B cell (primary cell): ENCODE measurements around the gene NELFE. TPM values are rescaled to one million over a fixed set of nuclear protein-coding genes. Genes with fewer than 3 reads are reported as not detected.

Experiments
- ATAC-seq: fragments of 200-7000 bp; cut with Tn5 transposase; one replicate; pipeline ENCODE4 v1.10.0; 2021; ENCODE audit warnings: low read depth, mild to moderate bottlenecking, moderate number of reproducible peaks, moderate library complexity
- CTCF ChIA-PET: fragments of 350-600 bp; sonication (Branson Sonifier 250); formaldehyde crosslinking; loops from one replicate; lab custom pipeline; 2021; ENCODE audit warnings: antibody characterized with exemption, inconsistent platforms; lab: Charles Lee
- POLR2A ChIA-PET: fragments of 350-600 bp; sonication (Branson Sonifier 250); formaldehyde crosslinking; loops from one replicate; lab custom pipeline; 2021; ENCODE audit warnings: antibody characterized with exemption; lab: Charles Lee
- DNase-seq: peaks from one replicate; pipeline ENCODE4 v3.0.0; 2013
- H2AFZ ChIP-seq: 2 replicates; pipeline ENCODE4 v1.6.1; 2012; ENCODE audit warnings: mild to moderate bottlenecking, low read depth, low read length; ENCODE audit not compliant: insufficient read depth, poor library complexity, severe bottlenecking
- H3K27ac ChIP-seq, 2 donors: 1 replicate in 1 of 2; 2 replicates in 1 of 2; pipeline ENCODE4 v1.5.1; 2012 to 2013; ENCODE audit warnings: low read length in 2 of 2, mild to moderate bottlenecking in 2 of 2, moderate library complexity in 1 of 2
- H3K27me3 ChIP-seq, 4 experiments: fragments of 200-600 bp in 1 of 4; sonication (generic) in 1 of 4; replicated peaks in 1 of 4; 1 replicate in 2 of 4; 2 replicates in 2 of 4; pipeline versions ENCODE4 v1.6.1 to v1.7.0; 2013 to 2016; ENCODE audit warnings: low read length in 3 of 4, mild to moderate bottlenecking in 2 of 4, mixed read lengths in 1 of 4, moderate library complexity in 1 of 4; ENCODE audit not compliant: insufficient read depth in 4 of 4, control insufficient read depth in 3 of 4; ENCODE audit errors: control extremely low read depth in 1 of 4
- H3K36me3 ChIP-seq, 2 experiments: replicated peaks in 1 of 2; 1 replicate in 1 of 2; 2 replicates in 1 of 2; pipeline versions ENCODE4 v1.6.1 to v1.7.1; 2013; ENCODE audit warnings: low read length in 1 of 2; ENCODE audit not compliant: insufficient read depth in 2 of 2, control insufficient read depth in 1 of 2; ENCODE audit errors: control extremely low read depth in 1 of 2, extremely low read depth in 1 of 2
- H3K4me1 ChIP-seq, 2 donors: fragments of 200-600 bp in 1 of 2; sonication (generic) in 1 of 2; 1 replicate in 1 of 2; 2 replicates in 1 of 2; pipeline versions ENCODE4 v1.5.1 to v1.6.1; 2013 to 2017; ENCODE audit warnings: low read length in 2 of 2; ENCODE audit not compliant: control insufficient read depth in 2 of 2, insufficient read depth in 2 of 2
- H3K4me2 ChIP-seq: replicated peaks from 2 replicates; pipeline ENCODE3; 2012; ENCODE audit warnings: mild to moderate bottlenecking, low read depth, low read length; ENCODE audit not compliant: poor library complexity, severe bottlenecking
- H3K4me3 ChIP-seq, 5 experiments: fragments of 200-600 bp in 1 of 5; sonication (generic) in 1 of 5; 1 replicate in 3 of 5; 2 replicates in 2 of 5; pipeline versions ENCODE4 v1.5.1 to v1.7.0; 2011 to 2016; ENCODE audit warnings: low read length in 4 of 5, mild to moderate bottlenecking in 4 of 5, low read depth in 2 of 5, control low read depth in 1 of 5, moderate library complexity in 1 of 5; ENCODE audit not compliant: insufficient read depth in 1 of 5; ENCODE audit errors: control extremely low read depth in 1 of 5, extremely low read depth in 1 of 5
- H3K79me2 ChIP-seq: fragments of 200-600 bp; sonication (generic); one replicate; pipeline ENCODE4 v1.6.0; 2016; ENCODE audit warnings: low read length; ENCODE audit not compliant: control insufficient read depth, insufficient read depth
- H3K9ac ChIP-seq: fragments of 200-600 bp; sonication (generic); 2 replicates; pipeline ENCODE4 v1.6.1; 2017; ENCODE audit warnings: mild to moderate bottlenecking, low read length, moderate library complexity
- H3K9me3 ChIP-seq, 3 donors: one replicate each; pipeline versions ENCODE4 v1.6.1 to v1.7.1; 2013; ENCODE audit warnings: low read length in 2 of 3; ENCODE audit not compliant: control insufficient read depth in 2 of 3, insufficient read depth in 1 of 3; ENCODE audit errors: control extremely low read depth in 1 of 3
- H4K20me1 ChIP-seq: 2 replicates; pipeline ENCODE4 v1.6.0; 2012; ENCODE audit warnings: mild to moderate bottlenecking, low read length; ENCODE audit not compliant: insufficient read depth, control insufficient read depth, poor library complexity, severe bottlenecking
- H3K27ac Mint-ChIP-seq: one replicate; pipeline ENCODE4 v1.8.0; 2021; ENCODE audit warnings: mixed read lengths
- H3K27me3 Mint-ChIP-seq: one replicate; pipeline ENCODE4 v1.8.0; 2021; ENCODE audit warnings: mixed read lengths
- H3K4me1 Mint-ChIP-seq: one replicate; pipeline ENCODE4 v1.8.0; 2021; ENCODE audit warnings: mixed read lengths
- H3K4me3 Mint-ChIP-seq: one replicate; pipeline ENCODE4 v1.8.0; 2021; ENCODE audit warnings: mixed read lengths
- H3K9me3 Mint-ChIP-seq: one replicate; pipeline ENCODE4 v1.8.0; 2022; ENCODE audit warnings: mixed read lengths; ENCODE audit not compliant: insufficient read depth
- CTCF ChIP-seq: fragments of 200-600 bp; IDR thresholded peaks from one replicate; pipeline ENCODE4 v1.8.0; 2022; ENCODE audit warnings: antibody characterized with exemption, mild to moderate bottlenecking
- EZH2 ChIP-seq: IDR thresholded peaks from 2 replicates; pipeline ENCODE4 v1.6.1; 2012; ENCODE audit warnings: borderline replicate concordance, low read depth, mild to moderate bottlenecking, moderate library complexity, low read length; ENCODE audit not compliant: insufficient read depth, poor library complexity, severe bottlenecking
- WGBS: methylation state at CpG from one replicate; pipeline ENCODE4 v1.1.5; 2013; ENCODE audit warnings: missing lambda C conversion rate; ENCODE audit not compliant: insufficient coverage; 5-methylcytosine and 5-hydroxymethylcytosine counted together
- intact Hi-C: fragments of 100-400 bp; cut with micrococcal nuclease; formaldehyde crosslinking; loops from one replicate; pipeline ENCODE4 v1.10.0; 2022
- polyA plus RNA-seq: library from polyadenylated mRNA; depleted of rRNA; stranded (reverse); fragments of >200 nt; gene quantifications from 2 replicates; pipeline ENCODE4 v1.2.3, GENCODE V29; 2012
- total RNA-seq, 2 donors: library from RNA; stranded (reverse); fragments of 120-200 nt in 1 of 2; gene quantifications; 1 replicate in 1 of 2; 2 replicates in 1 of 2; pipeline versions ENCODE4 v1.2.3 to v1.2.4, GENCODE V29; 2013 to 2022

The NELFE gene
- total and polyA plus RNA-seq, 2 donors (not counting 1 experiment from before 2014, with no cell fraction given) = 39.0 to 53.7 TPM

GRCh38 chr6:31969712-31970603 is 11.2 kb upstream of the NELFE start:
- Histone ChIP-seq H3K27me3 (no peaks in the 10 kb centered on the region), H3K79me2 (peaks cover 11% of the 10 kb centered on the region), H2AFZ (no peak overlapping the region), H3K9ac (no peak overlapping the region), H3K4me2 (peak overlapping the region; percentile 89), H3K27ac (peak overlapping the region; percentile 96 to 100), H3K36me3 (peaks cover 2 to 52% of the 10 kb centered on the region in 2 experiments), H4K20me1 (no peaks in the 10 kb centered on the region), H3K4me3 (no peak overlapping the region), H3K9me3 (no peaks in the 10 kb centered on the region), H3K4me1 (peaks cover 18 to 23% of the 10 kb centered on the region in 2 donors)
- Mint-ChIP-seq H3K9me3 (no peaks in the 10 kb centered on the region), H3K4me1 (peaks cover 34% of the 10 kb centered on the region), H3K4me3 (peak overlapping the region; percentile 46), H3K27me3 (no peaks in the 10 kb centered on the region), H3K27ac (peak overlapping the region; percentile 100)
- CTCF ChIA-PET = no interaction called here
- DNase-seq (no peak), ATAC-seq (no peak)
- WGBS = 91% methylated on average over 12 of the region's 17 CpGs
- POLR2A ChIA-PET = interaction anchor here (2.2 kb wide), 1 partner anchor 73 kb away, joined by 6 read pairs; the partner anchor contains the start of gene EHMT2
- intact Hi-C loops = loop anchor here (10.0 kb wide), 4 partner anchors 135 to 1905 kb away; partner anchors contain the start of genes CLIC1, HSD17B8, POLR1H and PPP1R11
- TF ChIP-seq EZH2 (no peak), CTCF (no peak)
